Loucy (cell line): Measurements from ENCODE around the gene PHRF1.

Experiments used
- H2AFZ ChIP-seq: fragments of 200-600 bp; sonication (generic); 2 replicates; pipeline ENCODE4 v1.6.0; 2016; ENCODE audit warnings: antibody characterized with exemption, mild to moderate bottlenecking, low read length, moderate library complexity
- H3F3A ChIP-seq: fragments of 200-600 bp; 2 replicates; pipeline ENCODE4 v1.6.0; 2016; ENCODE audit warnings: antibody characterized with exemption, low read depth, mild to moderate bottlenecking
- H3K27me3 ChIP-seq: fragments of 200-600 bp; sonication (generic); 2 replicates; pipeline ENCODE4 v1.6.1; 2014; ENCODE audit warnings: low read length, mild to moderate bottlenecking; ENCODE audit not compliant: insufficient read depth, poor library complexity, severe bottlenecking
- H3K36me3 ChIP-seq: fragments of 200-600 bp; sonication (generic); 2 replicates; pipeline ENCODE4 v1.6.1; 2016; ENCODE audit warnings: low read length; ENCODE audit not compliant: insufficient read depth
- H3K4me1 ChIP-seq: fragments of 200-600 bp; sonication (generic); 2 replicates; pipeline ENCODE4 v1.5.1; 2014; ENCODE audit warnings: low read length, mild to moderate bottlenecking; ENCODE audit not compliant: insufficient read depth, poor library complexity, severe bottlenecking
- H3K4me2 ChIP-seq: fragments of 200-600 bp; sonication (generic); 2 replicates; pipeline ENCODE4 v1.6.0; 2014; ENCODE audit warnings: antibody characterized with exemption, low read length, low read depth, mild to moderate bottlenecking; ENCODE audit not compliant: poor library complexity, severe bottlenecking
- H3K4me3 ChIP-seq: fragments of 200-600 bp; sonication (generic); 2 replicates; pipeline ENCODE4 v1.5.1; 2014; ENCODE audit warnings: low read length, mild to moderate bottlenecking, mixed read lengths; ENCODE audit not compliant: poor library complexity, severe bottlenecking
- H3K79me2 ChIP-seq: fragments of 200-600 bp; sonication (generic); 2 replicates; pipeline ENCODE4 v1.6.1; 2014; ENCODE audit warnings: low read length; ENCODE audit not compliant: insufficient read depth
- H3K9ac ChIP-seq: fragments of 200-600 bp; sonication (generic); 2 replicates; pipeline ENCODE4 v1.6.0; 2014; ENCODE audit warnings: mild to moderate bottlenecking, low read depth, low read length, moderate library complexity; ENCODE audit not compliant: poor library complexity, severe bottlenecking
- H3K9me2 ChIP-seq: fragments of 200-600 bp; sonication (generic); replicated peaks from 2 replicates; pipeline ENCODE4 v1.6.1; 2016; ENCODE audit warnings: low read depth, low read length, mixed read lengths
- H3K9me3 ChIP-seq: fragments of 200-600 bp; sonication (generic); 2 replicates; pipeline ENCODE4 v1.6.1; 2014; ENCODE audit warnings: mild to moderate bottlenecking, antibody characterized with exemption, low read length, low read depth; ENCODE audit not compliant: insufficient read depth
- H4K20me1 ChIP-seq: fragments of 200-600 bp; sonication (generic); 2 replicates; pipeline ENCODE4 v1.6.0; 2014; ENCODE audit warnings: antibody characterized with exemption, low read length, mild to moderate bottlenecking; ENCODE audit not compliant: insufficient read depth, poor library complexity, severe bottlenecking
- CTCF ChIP-seq: fragments of 200-600 bp; sonication (generic); conservative IDR thresholded peaks from 2 replicates; pipeline ENCODE4 v1.5.1; 2014; ENCODE audit warnings: mild to moderate bottlenecking, antibody characterized with exemption, low read length
- EZH2phosphoT487 ChIP-seq: fragments of 200-600 bp; IDR thresholded peaks from 2 replicates; pipeline ENCODE4 v1.6.1; 2018; ENCODE audit warnings: antibody characterized with exemption, mild to moderate bottlenecking, moderate library complexity, borderline replicate concordance

The PHRF1 gene

DNA sequence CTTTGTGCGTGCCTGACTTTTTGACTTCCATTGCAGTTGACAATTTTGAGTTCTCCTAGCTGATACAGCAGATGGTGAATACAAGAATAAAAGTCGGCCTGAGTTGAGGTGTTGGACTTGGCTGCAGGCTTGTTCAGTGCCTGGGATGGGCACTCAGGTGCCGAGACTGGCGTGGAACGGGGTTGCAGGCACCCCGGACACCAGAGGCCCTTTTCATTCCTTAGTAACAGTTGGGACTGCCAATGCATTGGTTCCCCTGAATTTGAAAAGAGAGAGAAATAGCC is 1.3 kb downstream of the PHRF1 start:
- TF ChIP-seq EZH2phosphoT487 (no peak), CTCF (no peak)
- Histone ChIP-seq H3K4me1 (peaks cover 35% of the 10 kb centered on the region), H3K9ac (peak overlapping the region; percentile 97), H3K79me2 (peaks cover 60% of the 10 kb centered on the region), H3K27me3 (no peaks in the 10 kb centered on the region), H3K9me2 (no peaks in the 10 kb centered on the region), H3K4me3 (peak overlapping the region; percentile 93), H2AFZ (no peak overlapping the region), H3K36me3 (peaks cover 11% of the 10 kb centered on the region; the same call in 1 of the 2 replicates), H4K20me1 (peaks cover 56% of the 10 kb centered on the region), H3K9me3 (no peaks in the 10 kb centered on the region), H3K4me2 (peak overlapping the region; percentile 100), H3F3A (no peaks in the 10 kb centered on the region)

DNA sequence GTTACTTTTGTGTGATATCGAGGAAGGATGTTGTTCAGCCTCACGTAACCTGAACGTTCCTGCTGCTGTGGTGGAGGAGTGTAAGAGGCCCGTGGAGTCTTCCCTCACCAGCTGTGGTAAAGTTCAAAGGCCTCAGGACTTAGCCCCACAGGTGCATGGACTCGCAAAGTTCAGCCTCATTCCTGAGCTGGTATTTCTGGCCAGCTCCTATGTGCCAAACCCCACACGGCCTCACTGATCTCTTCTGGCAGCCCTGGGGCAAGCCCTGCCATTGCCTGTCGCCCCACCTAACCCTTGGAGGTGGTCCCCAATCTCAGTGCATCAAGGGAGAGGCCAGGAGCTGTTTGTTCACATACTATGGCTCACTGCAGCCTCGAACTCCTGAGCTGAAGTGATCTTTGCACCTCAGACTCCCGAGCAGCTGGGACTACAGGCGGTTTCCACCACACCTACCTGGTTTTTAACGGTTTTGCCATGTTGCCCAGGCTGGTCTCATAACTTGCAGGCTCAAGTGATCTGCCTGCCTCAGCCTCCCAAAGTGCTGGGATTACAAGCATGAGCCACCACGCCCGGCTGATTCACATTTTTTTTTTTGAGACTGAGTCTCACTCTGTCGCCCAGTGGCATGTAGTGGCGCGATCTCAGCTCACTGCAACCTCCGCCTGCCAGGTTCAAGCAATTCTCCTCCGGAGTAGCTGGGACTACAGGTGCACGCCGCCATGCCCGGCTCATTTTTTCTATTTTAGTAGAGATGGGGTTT is 2.2 kb downstream of the PHRF1 start:
- H2AFZ ChIP-seq = no peak overlapping the region
- TF ChIP-seq EZH2phosphoT487 (no peak), CTCF (no peak)
- H3K9me2 ChIP-seq = no peaks in the 10 kb centered on the region
- H3K9me3 ChIP-seq = no peaks in the 10 kb centered on the region
- peaks cover 35% of the 10 kb centered on the region for H3K4me1 ChIP-seq
- no peaks in the 10 kb centered on the region for H3F3A ChIP-seq
- H3K4me3 ChIP-seq = peak overlapping the region; percentile 93
- peak overlapping the region; percentile 97 for H3K9ac ChIP-seq
- peaks cover 15% of the 10 kb centered on the region; the same call in 1 of the 2 replicates for H3K36me3 ChIP-seq
- peak overlapping the region; percentile 100 for H3K4me2 ChIP-seq
- H4K20me1 ChIP-seq = peaks cover 59% of the 10 kb centered on the region
- no peaks in the 10 kb centered on the region for H3K27me3 ChIP-seq
- peaks cover 67% of the 10 kb centered on the region for H3K79me2 ChIP-seq

DNA sequence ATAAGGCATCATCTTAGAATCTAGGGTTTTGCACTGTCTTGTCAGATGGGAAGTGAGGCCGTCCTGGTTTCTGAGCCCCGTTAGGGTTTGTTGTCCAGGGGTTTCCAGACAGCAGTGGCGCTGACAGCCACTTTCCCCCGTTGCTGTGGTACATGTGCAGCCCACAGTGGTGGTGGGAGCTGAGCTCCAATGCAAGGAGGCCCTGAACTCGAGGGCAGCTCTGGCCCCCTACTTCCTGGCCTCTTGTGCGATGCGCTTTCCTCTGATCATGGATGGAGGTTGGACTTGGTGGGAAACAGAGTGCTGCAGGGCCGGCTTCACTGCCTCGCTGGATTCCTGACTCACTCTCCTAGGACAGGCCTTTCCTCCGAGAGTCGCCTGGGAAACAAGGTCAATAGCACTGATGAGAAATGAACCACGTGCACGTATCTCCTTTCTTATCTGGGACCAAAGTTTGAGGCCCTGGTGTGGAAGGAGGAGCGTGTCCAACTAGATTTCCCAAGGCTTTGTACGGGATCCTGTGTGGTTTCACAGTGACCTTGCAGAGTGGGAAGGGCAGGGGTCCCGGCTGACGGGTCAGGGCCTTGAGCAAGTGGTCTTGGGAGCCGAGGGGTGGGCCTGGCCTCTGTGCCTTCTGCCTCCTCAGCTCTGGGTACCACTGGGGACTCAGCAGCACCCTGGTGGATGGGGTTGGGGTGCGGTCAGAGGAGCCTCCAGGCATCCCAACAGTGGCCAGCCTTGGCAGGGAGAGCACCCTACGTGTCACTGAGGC is 3.7 kb downstream of the PHRF1 start:
- Histone ChIP-seq H3K9me3 (no peaks in the 10 kb centered on the region), H3K27me3 (no peaks in the 10 kb centered on the region), H3K4me2 (peak overlapping the region; percentile 100), H3K4me1 (peaks cover 35% of the 10 kb centered on the region), H3K4me3 (peak overlapping the region; percentile 93), H3K79me2 (peaks cover 81% of the 10 kb centered on the region), H3F3A (no peaks in the 10 kb centered on the region), H3K9ac (peak overlapping the region; percentile 97), H2AFZ (no peak overlapping the region), H3K36me3 (peaks cover 30% of the 10 kb centered on the region; the same call in 1 of the 2 replicates), H3K9me2 (no peaks in the 10 kb centered on the region), H4K20me1 (peaks cover 68% of the 10 kb centered on the region)
- TF ChIP-seq EZH2phosphoT487 (no peak), CTCF (no peak)
